G401.6 (cell line): ENCODE measurements around the gene ARHGEF33.
A peak's percentile ranks its signal among the peaks of the same experiment; 100 is the strongest.

Source experiments
- FAIRE-seq: peaks from 2 replicates; lab custom pipeline; 2012; peaks lifted over from hg19 to GRCh38; lab: Jason Lieb, UNC

The ARHGEF33 gene

GRCh38 chr2:38960609-38961320 lies 71.1 kb downstream of the ARHGEF33 start:
- FAIRE-seq = no peak

GRCh38 chr2:38966006-38966405 lies 76.3 kb downstream of the ARHGEF33 start:
- FAIRE-seq = no peak

- FAIRE-seq = no peak
Observed at GRCh38 chr2:38966678-38967077, 77.0 kb downstream of the ARHGEF33 start.

DNA sequence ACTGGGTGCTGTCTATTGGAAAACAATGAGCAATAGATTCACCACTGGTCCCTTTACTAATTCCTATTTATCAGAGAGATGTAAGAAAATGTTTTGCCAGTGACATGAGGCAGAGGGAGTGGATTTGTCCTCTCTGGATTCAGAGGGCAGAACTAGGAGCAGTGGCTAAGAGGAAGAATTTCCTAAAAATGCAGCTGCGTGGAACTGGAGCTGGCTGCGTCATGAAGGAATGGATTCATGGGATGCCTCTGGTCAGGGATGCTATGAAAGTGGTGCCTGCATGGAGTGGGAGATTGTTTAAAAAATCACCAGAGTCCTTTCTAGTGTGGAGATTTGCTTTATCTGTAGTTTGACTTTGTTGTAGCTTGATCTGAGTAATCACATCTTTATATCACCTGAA lies 78.3 kb downstream of the ARHGEF33 start:
- FAIRE-seq = no peak

DNA sequence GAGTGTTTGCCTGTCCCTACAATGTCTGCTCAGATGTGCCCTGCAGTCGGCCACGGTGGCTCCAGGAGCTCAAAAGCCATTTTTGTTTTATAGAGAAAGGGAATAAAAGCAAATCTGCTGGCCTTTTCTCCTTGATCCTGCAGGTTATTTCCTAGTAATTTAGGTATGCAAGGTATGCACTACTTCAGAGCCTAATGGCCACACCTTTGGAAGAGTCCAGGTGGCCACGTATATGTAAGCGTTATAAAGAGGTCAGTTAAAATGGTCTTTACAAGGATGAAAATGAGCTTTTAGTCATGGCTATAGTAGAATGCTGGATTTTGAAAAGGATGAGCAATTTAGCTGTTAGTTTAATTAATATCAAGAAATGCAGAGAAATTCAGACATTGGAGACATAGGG lies 81.7 kb downstream of the ARHGEF33 start:
- FAIRE-seq = no peak

GRCh38 chr2:38973266-38973665 lies 83.6 kb downstream of the ARHGEF33 start:
- no peak for FAIRE-seq

DNA sequence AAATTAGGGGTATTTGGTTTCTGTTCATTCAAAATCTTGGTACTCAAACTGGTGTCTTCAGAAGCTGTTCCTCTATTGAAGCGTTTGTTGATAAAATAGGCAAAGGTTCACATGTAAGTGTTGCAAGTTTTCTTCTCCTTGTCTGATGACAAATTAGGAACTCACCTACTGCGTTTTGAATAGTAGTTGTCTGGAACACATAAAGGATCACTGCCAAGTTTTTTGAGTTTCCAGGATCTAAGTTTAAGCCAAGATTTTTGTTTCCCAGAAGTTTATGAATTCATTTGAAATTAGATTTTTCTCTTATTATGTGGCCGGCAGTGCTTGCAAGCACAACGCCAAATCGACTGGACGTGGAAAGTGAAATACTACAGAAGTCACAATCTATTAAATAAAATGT lies 85.4 kb downstream of the ARHGEF33 start:
- FAIRE-seq = no peak

GRCh38 chr2:38977047-38977446 lies 87.4 kb downstream of the ARHGEF33 start:
- FAIRE-seq = no peak

DNA sequence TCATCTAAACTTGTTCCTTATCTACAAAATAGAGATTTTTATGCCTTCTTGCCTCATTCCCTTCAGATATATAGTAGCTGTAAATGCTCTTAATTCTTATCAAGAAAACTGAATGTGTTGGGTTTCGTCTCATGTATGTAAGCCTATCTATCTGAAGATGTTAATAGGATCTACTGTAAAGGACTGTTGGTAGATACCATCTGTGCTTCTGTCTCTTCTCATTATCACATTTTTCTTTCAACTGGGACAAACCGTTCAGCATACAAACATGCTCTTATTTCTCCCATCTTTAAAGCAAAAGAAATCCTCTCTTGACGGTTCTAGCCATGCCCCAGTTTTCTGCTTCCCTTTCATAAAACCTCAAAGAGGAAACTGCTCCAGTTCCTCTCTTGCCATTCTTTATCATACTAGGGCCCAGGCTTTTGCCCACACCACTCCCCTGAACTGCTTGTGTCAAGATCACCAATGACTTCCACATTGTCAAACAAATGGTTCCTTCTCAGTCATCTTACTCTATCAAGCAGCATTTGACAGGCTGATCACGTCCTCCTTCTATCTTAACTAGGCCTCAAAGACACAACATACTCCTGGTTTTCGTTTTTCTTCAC lies 88.7 kb downstream of the ARHGEF33 start:
- no peak for FAIRE-seq

- FAIRE-seq = no peak
Observed at GRCh38 chr2:38978908-38979307, 89.2 kb downstream of the ARHGEF33 start.

- FAIRE-seq = no peak
Observed at GRCh38 chr2:38981003-38981669, 91.5 kb downstream of the ARHGEF33 start.

GRCh38 chr2:38981670-38982357 lies 92.1 kb downstream of the ARHGEF33 start:
- FAIRE-seq = no peak

DNA sequence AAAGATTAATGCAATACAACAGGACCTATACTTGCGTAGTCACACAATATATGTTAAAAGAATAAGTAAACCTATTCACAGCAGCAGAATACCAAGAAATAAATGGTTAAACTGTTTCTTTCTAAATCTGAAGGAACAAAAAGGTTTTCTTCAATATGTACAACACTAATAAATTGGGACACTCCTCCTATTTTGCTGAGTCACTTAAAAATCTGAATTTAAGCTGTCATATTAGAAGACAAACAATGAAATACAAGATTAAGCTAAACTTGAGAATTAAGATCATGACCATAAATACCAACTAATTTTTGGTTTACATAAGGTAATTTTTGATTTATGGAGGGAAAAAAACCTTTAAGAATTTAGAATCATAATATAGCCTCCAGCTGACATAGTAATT lies 92.8 kb downstream of the ARHGEF33 start:
- no peak for FAIRE-seq

- FAIRE-seq = no peak
Observed at GRCh38 chr2:38988716-38989115, 99.0 kb downstream of the ARHGEF33 start.

DNA sequence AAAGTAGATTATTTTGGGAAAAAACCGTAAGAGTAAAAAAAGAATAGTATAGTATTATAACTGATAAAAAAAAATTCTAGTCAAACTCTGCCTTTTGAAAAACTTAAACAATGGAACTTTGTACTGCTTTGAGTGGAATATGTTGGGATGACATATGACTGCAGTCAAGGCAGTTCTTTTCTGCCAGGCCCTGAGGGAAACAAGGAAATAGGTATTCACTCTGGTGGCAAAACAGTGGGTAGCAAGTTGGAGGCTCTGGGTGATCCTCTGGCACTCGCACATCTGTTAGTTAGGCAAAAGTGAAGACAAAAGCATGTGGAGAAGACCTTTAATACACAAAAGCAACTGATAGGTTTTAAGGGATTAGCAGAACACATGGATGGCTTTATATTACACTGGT lies 102.2 kb downstream of the ARHGEF33 start:
- no peak for FAIRE-seq

- FAIRE-seq = no peak
Observed at GRCh38 chr2:38997781-38998180, 108.1 kb downstream of the ARHGEF33 start.

GRCh38 chr2:39000552-39000951 lies 110.9 kb downstream of the ARHGEF33 start:
- no peak for FAIRE-seq

DNA sequence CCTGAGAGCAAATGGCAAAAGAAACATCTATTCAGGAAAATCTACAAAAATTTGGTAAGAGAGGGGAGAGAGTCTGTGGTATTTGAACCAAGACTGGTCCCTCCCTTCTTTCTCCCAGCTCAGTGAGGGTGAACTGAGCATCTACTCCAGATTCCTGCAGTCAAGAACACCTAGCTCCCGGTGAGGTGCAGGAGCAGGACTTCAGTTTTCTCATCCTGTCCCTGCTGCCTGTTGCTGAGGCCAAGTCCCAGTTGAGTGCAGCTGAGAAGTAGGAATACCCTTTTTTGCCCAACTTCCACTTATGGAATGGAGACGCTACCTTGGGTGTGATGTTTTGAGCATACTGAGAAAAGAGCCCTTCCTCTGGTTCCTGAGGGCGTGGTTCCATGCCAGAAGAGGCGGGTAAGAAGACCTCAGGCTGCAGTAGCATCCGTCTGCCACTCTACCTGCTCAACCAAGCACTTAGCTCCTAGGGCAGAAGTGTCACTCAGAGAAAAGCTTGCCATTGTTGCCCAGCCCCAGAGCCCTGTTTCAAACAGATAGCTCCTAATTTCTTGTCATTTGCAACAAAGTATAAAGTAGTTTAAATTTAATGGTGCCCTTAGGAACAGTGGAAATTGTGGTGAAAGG lies 118.3 kb downstream of the ARHGEF33 start:
- FAIRE-seq = no peak

- FAIRE-seq = no peak
Observed at GRCh38 chr2:39008665-39009064, 119.0 kb downstream of the ARHGEF33 start.

- peak; percentile 39 for FAIRE-seq
Observed at GRCh38 chr2:39013871-39014270, 124.2 kb downstream of the ARHGEF33 start.

DNA sequence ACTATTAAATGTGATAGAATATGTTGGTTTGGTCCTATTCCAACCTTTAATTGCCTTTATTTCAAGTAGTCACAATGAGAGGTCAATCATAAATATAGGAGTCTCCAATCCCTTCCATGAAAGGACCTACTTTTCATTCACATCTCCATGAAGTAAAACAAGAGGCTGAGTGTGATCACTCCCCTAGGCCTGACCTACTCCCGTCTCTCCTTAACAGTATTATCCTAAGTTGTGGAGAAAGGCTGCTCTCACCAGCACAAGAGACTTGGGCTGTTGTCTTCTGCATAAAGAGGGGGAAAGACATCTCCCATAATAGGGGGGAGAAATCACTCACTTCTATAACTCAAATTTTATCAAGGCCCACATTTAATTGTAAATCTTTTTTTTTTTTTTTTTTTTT lies 125.7 kb downstream of the ARHGEF33 start:
- no peak for FAIRE-seq

- FAIRE-seq = no peak
Observed at GRCh38 chr2:39017334-39017733, 127.7 kb downstream of the ARHGEF33 start.

- FAIRE-seq = no peak
Observed at GRCh38 chr2:39018638-39019037, 129.0 kb downstream of the ARHGEF33 start.
